ENCODE measurements around the gene YLPM1.
A peak's percentile ranks its signal among the peaks of the same experiment; 100 is the strongest.

The YLPM1 gene

DNA sequence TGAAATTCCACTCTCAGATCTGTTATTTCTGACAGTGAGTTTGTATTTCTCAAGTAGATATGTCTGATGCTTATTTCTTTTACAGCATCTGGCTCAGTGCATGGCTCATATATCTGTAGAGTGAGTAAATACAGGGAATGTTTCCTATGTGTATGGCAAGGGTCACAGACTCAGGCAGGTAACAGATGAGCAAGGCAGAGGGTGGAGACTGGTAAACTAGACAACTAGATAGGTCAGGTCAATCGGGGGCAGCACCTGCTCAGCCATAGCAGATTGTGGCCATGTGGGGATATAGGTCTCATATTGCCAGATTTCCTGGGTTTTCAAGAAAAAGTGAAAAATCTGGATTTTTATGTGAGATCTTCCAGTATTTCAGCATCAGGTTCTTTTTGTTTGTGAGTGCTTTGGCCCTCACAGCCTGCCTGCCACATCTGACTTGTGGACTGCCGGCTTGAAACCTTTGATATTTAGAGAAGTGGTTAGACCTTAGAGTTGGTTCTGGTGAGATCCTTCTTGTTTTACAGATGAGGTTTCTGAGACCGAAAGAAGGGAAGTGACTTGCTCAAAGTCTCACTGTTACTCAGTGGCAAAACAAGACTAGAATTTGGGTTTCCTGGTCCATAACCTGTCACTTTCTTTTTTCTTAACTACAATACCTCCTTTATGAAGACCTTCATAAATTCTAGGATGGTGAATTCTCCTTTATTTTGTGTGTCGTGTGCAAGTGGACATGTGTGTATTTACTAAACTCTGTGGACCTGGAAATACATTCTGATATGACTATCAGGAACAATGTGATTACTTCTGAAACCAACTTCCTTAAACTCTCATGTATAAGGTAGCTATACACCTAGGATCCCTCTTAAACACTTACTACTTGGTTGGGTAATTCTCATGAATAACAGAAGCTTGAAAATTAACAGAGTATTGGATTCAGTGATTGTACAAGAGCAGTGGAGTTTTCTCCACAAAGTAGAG lies 78.4 kb downstream of the YLPM1 start:
- no peak for DNase-seq

DNA sequence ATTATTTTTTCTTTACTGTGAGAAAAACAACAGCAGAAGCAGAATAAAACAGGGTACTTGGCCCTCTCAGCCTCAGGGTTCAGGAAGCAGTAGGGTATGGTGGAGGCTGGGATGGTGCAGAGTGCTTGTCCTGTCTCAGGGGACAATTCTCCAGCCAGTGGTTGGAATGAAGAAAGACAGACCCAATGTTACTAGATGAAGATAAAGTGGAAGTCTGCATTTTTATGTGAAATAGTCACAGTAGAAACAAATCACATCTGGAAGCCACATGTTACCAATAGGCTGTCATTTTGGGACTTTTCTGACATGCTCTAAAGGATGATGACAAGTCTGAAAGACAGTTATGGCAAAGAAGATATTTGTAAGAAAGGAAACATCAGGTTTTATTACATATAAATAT lies 80.5 kb downstream of the YLPM1 start:
- no peak for DNase-seq

DNA sequence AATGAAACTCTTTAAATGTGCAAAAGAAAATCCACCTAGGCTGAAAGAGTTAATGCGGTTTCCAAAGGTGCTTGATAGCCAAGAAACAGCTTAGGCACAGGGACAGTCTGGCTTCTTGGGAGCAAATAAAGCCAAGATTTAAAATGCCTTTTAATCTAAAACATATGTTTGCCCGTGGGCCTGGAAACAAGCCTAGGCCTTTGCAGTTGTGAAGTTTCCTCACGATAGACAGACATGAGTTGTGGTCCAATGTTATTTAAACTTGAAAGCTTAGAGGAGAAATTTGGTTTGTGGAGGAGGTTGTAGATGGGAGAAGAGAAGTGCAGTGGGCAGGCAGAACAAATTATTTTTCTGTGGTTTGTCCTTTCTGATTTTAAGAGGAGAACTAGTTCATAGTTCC lies 83.1 kb downstream of the YLPM1 start:
- DNase-seq = peak; percentile 60

DNA sequence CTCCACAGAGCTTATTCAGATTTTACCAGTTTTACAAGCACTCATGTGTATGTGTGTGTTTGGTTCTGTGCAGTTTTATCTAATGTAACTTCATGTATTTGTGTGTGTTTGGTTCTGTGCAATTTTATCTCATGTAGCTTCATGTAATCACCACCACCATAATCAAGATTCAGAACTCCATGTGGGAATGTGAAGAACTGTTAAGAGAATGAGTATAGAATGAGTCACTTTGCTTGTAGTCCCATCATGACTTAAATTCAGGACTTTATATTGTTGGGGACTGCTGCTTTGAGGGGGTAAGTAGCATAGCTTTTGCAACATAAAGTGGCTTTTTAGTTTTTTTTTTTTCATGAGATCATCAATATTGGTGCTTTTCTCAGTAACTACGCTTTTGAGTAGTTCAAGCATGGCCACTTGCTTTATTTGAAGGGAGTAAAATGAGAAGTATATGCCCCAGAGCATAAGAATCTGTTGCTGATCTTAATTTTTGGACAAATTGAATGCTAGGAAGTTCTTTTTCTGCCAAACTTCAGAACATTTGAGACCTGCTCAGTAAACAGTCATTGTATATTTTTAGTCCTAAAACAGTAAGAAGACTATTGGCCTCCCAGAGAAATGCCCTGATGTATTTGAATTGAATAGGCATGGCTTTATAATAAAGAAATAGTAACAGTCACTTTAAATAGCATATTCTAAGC lies 84.0 kb downstream of the YLPM1 start:
- DNase-seq = no peak

GRCh38 chr14:74848768-74849167 lies 85.7 kb downstream of the YLPM1 start:
- DNase-seq = no peak

DNA sequence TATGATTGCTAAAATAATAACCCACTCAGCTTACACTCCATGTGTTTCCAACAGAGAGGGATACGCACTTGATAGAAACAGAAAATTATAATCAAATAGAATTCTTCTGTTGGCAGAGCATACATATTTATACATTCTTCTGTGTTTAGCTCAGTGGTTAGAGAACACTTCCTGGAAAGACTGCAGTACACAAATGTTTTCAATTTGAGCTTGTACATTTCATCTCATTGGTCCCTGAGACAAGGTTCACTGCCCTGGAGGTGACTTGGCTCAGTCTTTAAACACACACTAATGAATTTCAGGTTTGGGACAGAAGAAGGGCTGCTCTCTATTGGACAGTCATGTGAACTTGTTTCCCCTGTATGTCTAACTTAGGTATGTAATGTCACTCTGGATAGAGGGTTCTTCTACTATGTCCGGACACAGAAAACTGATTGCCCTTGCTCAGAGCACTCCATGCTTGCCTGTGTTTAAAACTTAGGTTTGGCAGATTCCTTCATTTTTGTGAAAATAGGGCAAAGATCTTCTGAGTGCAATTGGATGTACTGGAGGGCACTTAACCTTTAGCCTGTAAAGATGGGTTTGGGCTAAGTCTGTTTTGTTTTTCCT lies 89.9 kb downstream of the YLPM1 start:
- DNase-seq = no peak

DNA sequence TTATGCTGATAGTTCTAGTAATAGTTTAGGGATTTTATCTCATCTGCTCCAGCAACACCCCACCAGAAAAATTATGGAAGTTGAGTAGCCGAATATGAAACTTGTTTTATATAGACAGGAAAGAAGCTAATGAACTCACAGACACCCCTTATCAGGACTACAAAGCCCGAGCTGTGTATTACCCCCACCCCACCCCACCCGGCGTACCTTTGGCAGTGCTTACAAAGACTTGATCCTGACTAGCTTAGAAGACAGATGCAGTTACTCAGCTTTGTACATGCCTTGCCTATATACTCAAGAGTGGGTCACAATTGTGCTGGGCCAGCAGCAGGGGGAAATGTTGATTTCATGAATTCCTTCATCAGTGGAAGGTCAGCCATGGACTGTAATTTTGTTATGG lies 90.5 kb downstream of the YLPM1 start:
- no peak for DNase-seq

- no peak for DNase-seq
Measured at GRCh38 chr14:74855021-74855420, 91.9 kb downstream of the YLPM1 start.

- no peak for DNase-seq
Measured at GRCh38 chr14:74855945-74856344, 92.8 kb downstream of the YLPM1 start.

- DNase-seq = no peak
Measured at GRCh38 chr14:74856366-74856765, 93.2 kb downstream of the YLPM1 start.

DNA sequence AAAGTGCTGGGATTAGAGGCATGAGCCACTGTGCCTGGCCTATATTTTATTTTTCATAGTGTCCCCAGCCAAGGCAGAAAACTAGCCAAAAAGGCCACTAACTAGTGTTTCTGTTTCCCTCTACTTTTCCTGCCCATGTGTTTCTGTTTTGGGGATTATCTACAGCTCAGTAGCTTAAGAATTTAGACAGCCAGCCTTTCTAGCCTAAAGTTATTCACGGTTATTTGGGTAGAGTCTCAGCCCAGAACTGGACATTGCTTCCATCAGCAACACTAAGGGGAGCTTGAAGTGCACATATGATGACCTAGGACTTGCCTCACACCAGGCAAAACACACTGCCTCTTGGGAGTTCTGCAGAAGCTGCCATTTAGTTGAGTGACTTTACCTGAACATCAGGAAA lies 94.9 kb downstream of the YLPM1 start:
- DNase-seq = no peak

- DNase-seq = no peak
Measured at GRCh38 chr14:74859757-74860552, 96.8 kb downstream of the YLPM1 start.

DNA sequence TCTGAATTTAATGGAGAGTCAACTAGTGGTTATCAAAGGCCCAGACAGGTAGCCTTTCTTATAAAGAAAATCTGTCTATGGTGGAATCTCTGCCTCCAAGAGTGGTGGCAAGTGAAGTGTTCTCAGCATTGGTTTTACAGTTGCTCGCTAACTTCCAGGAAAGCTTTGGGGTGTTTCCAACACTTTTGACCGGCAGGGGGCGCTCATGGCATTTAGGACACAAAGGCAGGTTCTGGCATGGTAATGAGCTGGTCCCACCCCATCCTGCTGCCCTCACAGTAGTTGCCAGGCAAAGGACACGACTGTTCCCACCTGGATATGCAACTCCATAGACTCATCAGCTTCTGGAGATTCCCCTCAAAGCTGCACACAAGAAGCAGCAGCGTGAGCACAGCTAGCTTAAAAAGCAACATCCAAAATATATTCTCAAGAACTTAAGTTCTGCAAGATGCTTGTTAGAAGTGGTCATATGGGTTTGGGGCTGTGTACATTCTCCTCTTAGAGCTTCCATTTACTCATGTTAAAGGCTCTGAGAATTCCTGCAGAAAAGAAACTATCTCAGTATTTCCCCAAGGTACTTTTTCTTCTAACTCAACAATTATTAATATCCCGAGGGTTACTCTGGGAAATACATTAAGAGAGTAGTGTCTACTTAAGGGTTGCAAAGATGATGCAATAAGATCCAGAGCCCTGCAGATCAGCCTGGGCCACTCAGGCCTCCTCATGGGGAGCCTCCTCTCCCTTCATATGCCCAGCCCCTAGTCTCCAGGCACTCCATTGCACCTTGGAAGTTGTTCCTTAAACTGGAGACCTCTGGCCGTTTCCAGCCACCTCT lies 98.0 kb downstream of the YLPM1 start:
- DNase-seq = peak; percentile 91

DNA sequence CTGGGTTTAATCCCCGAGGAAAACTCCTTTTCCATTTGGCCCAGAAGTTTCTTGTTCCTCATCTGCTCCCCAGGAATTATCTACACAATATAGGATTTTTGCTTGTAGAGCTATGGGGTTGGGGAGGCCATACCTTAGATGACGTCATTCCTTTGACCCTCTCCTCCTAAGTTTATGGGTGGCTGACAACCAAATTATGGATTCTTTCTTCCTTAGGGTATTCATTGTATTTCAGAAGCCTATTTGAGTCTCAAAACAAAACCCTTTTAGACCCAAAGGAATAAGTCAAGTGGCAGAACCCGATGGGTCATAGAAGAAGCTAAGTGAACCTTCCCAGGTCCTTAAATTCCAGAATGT lies 98.6 kb downstream of the YLPM1 start:
- no peak for DNase-seq

DNA sequence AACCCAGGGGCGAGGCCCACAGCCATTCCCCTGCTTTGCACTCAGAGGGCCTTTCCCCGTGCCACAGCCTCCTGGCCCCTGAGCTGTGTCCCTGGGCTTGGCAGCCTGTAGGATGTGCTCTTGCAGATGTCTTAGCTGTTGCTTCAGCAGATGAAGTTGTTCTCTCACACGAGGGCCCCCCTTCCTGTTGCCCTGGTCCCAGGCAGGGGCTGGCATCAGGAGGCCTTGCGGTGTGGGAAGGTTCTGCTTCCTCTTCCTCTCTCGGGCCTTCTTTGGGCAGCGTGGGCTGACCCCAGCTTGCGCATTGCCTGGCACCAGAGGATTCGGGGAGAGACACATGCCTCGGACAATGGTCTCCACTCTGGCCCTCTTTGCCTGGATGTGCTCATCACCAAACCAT lies 100.2 kb downstream of the YLPM1 start:
- no peak for DNase-seq

GRCh38 chr14:74864198-74864597 lies 101.1 kb downstream of the YLPM1 start:
- no peak for DNase-seq

- DNase-seq = no peak
Measured at GRCh38 chr14:74865156-74865555, 102.0 kb downstream of the YLPM1 start.

DNA sequence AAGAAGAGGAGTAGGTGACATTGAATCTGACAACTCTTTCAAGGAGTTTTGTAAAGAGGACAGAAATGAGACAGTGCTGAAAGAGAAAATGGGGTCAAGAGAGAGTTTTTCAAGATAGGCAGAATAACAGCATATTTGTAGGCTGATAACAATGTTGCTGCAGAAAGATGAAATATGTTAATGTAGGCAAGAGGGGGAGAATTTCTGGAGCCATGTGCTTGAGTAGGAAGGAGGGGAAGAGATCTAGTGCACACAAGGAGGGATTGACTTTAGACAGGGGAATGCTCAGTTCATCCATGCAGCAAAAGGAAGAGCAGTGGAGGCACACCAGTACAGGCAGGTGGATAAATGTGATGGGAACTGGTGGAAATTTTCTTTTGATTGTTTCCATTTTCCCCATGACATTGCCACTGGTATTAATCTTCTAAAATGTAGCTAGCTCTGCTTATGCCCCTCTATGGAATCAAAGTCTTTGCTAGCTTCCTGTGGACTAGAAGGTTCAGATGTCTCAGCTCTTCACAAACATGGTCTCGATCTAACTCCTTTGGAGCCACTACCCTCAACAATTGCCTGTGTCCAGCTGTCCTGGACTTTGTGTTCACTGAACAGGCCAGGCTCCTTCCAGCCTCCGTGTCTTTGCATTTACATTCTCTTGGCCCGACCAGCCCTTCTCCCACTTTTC lies 103.7 kb downstream of the YLPM1 start:
- no peak for DNase-seq

DNA sequence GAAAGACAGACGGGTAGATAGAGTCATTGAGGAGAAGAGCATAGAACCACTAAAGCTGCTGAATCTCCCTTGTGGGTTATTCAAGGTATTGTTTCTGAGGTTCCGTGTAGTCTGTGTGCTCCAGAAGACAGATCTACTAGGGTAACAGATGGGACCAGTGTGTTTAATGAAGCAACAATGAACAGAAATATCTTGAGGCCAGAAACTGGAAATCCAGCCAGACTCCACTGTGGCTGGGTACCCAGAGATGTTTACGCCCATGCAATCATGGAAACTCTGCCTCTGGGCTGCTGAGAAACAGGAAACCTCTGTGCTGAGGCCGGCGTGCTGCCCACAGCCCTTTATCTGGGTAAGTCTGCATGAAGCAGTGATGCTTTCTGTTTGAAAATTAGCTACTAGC lies 104.6 kb downstream of the YLPM1 start:
- DNase-seq = peak; percentile 73

DNA sequence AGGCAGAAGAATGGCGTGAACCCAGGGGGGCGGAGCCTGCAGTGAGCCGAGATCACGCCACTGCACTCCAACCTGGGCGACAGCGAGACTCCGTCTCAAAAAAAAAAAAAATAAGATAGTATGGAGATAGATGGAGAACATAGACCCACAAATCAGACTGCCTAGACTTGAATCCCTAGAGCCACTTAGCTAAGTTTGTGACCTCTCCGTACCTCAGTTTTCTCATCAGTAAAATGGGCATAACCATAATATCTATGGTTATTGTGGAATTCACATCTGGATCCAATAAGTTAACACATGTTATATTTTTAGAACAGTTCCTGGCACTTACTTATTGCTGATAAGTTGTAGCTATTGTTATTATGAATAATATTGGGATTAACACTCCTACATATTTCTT lies 105.6 kb downstream of the YLPM1 start:
- DNase-seq = no peak

GRCh38 chr14:74871819-74872218 lies 108.7 kb downstream of the YLPM1 start:
- no peak for DNase-seq

Data from femur (tissue), 1 donor.